Stimulated activated CD8-positive, alpha-beta memory T cell treated with anti-CD3 and anti-CD28 coated beads, Interleukin-15, amount 100 ng/mL, for 1 hour (primary cell): ENCODE measurements around the gene LRRC53.

Experiments used
- DNase-seq: peaks from one replicate; pipeline ENCODE4 v3.0.0-alpha.2; 2020; ENCODE audit warnings: low read depth

Gene LRRC53

DNA sequence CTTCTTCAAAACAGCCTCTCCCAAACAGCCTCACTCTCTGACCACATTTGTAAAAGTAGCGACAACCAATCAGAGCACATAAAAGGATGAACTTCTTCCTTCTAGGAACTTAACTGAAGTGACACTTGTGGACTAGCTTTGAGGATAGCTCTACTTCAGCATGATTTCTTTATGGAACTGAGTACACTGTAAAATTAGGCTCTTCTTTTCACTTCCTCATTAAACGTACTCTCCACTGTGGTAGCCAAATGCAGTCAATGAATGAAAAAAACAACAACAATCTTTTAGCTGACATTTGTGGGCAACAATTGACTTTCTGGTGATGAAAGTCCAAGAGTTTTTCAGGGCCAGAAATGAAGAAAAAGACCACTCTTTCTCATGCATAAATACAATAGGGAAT, 9.6 kb downstream of the LRRC53 start:
- DNase-seq = no peak

DNA sequence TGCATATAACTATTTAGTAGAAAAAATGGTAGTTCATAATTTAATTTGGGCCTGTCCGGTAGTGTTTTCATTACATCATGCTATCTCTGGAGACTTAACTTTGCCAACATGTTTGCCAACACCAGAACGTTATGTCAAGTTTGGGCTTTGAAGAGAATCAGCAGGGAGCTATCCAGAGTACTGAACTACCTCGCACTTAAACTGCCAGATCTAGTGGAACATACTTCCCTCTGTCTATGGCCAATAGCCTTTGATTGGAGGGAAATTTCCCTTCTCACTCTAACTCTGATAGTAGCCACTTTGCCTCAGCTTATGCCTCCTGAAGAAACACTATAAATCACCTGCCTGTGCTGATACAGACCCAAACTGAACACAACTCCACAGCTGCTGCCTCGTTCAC, 10.0 kb downstream of the LRRC53 start:
- no peak for DNase-seq

DNA sequence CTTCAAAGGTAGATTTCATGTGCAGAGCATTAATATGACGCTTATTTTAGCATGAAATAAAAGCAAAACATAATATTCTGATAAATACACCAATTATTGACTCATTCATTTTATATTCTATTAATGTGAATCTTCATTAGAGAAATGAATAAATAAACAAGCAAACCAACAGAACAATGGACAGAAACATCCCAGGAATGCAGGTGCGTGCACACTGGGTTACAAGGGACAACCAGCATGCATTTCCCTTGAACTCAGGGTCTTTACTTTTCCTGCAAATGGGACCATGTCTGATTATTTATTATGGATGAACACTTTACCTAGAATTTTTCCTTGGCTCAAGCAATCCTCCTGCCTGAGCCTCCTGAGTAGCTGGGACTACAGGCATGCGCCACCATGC, 13.5 kb downstream of the LRRC53 start:
- no peak for DNase-seq

DNA sequence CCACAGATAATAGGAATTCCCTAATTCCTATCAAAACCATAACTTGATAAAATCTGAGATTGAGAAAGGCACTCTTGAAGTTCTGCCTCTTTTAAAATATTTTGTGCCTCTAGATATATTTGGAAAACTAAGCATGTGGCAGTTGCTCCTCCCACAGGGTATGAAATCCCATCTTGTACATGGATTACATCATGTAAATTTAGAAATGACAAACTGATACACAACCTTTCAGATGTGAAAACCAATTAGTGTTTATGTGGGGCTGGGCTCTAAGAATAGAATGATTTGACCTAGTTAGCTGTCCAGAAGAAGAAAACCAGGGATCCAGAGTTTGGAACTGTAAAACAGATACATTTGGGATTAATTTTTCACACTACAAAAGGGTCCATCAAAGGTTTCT, 15.7 kb downstream of the LRRC53 start:
- no peak for DNase-seq

DNA sequence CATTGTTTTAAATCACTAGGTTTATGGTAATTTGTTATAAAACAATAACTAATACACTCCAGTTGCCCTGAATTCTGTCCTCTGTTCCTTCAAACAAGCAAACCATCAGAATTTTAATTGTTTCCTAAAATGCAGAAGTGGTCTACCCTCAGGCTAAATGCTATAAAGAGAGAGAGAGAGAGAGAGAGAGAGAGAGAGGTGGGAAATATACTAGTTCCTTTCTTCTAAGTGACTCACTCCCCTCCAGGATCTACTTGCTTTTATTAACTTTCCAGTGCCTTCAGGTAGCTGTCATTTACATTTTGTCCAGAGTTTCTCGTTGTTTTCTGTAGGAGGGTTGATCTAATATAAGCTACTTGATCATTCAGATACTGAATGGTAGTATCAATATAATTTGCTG, 26.4 kb downstream of the LRRC53 start:
- no peak for DNase-seq

DNA sequence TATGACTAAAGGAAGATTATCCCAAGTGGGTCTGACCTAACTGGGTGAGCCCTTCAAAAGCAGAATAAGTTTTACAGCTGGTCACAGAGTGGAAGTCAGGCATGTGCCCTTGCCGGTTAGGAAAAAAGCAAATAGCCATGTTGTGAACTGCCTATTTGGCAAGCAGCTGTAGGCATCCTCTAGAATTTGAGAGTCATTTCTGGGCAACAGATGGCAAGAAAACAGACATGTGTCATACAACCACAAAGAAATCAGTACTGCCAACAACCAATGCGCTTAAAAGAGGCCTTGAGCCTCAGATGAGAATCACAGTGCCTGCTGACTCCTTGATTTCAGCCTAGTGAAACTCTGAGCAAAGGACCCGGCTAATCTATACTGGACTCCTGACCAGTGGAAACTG, 26.8 kb downstream of the LRRC53 start:
- DNase-seq = no peak

DNA sequence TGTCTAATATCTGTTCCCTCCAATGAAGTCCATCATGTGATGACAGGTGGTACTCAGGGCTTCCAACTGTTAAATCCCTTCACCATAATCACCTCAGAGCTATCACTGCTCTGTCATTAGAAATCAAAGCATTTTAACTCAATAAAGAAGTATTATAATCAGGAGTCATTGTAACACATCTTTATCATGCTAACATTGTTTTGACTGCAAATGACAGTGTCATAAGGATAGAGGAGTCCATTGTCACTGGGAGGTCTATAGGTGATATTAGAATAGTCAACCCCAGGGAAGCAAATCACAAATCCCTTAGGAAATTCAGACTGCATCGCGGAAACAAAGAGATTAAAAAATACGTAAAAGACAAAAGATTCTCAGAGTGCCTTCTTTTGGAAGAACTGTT, 30.8 kb downstream of the LRRC53 start:
- DNase-seq = no peak

DNA sequence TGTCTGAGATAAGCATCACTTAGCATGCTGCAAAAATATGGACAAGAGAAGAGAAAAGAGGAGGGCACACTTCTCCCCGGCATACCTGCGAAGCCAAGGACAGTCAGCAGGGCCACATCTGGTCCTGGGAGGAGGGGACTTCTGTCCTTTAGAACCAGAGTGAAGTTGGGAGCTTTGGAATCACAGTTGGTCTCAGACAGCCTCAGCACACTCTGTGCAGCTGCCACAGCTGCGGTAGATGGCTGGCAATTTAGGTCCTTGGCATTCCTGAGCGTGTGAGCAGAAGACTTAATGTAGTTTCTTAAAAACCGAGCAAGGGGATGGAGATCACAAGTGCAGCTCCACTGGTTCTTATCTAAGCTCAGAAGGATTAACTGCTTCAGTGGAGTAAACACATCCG, 32.3 kb downstream of the LRRC53 start:
- no peak for DNase-seq

DNA sequence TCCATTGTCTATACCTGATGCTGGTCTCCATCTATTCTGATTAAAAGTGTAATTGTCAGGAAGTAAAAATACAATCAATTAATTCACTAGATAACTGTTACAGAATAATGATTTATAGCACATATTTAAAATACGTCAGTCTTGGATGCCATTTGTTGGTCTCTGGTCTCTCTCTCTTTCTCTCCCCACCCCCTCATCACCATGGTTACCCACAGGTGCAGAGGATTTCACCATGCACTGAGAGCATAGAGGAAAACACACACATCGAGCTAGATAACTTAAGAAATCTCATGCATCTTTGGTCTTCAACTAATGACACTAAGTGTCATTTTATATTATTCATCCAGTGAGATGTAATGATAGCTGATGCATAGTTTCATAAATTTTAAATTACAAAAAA, 33.4 kb downstream of the LRRC53 start:
- no peak for DNase-seq

DNA sequence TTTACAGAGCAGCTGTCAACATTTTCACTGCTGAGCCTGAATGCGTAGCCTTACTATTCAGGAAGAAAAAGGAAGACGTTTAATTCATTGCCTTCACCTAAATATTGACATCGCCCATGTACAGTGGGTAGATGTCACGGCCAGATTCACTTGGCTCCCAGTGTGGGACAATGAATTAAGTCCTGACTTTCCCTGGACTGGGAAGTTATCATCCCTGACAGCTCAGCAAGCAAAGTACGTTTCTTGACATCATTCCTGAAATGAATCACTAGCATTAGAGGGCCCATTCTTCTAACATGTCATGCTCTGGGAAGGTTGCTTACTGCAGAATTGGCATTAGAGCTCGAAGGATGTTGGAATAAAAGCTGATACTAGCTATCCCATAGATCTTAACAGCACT, 37.8 kb downstream of the LRRC53 start:
- no peak for DNase-seq

DNA sequence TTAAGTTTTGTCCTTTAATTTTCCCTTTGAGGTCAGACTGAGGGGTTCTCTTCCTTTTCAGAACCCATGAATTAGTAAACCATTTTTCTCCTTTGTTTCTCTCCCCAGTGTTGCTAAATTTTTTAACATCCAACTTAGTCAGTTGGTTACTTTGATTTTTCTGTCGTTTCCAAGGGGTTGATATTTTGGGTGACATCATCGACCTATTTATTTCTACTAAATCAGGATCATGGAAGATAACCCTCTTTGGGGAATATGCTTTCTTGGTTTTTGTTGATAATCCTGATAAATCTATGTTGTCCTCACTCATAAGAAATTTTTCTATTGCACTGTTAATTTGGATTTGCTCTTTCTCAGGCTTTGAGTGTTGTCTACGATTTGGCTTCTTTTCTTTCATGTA, 40.9 kb downstream of the LRRC53 start:
- DNase-seq = no peak

DNA sequence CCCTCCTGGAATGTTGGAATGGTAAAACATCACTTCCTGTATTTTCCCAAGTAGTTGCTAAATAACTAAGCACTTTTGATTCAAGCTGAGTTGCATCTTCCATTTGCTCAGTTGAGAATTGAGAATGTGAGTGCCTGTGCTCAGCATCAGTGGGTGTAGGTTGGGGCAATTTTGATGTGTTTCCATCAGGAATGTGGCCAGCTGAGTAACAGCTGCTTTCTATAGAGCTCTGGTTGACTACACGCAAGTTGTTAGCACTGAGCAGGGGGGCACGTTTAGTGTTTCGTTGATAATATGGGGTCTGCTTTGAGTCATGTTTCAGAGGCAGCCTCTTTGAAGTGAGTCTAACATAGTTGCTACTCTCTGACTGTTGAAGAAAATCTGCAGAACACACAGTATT, 41.5 kb downstream of the LRRC53 start:
- no peak for DNase-seq

DNA sequence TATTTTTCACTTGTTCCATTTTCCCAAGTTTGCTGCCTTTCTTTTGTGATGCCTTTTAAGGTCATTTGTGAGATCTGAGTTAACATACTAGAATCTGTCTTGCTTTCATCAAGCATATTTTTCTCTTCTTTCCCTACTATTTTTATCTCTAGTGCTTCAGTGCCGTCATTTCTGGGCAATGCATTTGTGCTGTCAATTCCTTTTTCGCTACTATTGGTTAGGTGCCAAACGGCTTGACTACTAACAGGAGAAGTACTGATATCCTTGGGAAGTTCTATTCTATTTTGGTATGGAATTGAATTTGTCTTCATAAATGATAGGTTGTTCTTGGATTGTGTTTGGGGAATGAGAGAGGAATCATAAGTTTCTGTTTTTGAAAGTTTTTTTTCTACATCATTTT, 42.2 kb downstream of the LRRC53 start:
- DNase-seq = no peak

DNA sequence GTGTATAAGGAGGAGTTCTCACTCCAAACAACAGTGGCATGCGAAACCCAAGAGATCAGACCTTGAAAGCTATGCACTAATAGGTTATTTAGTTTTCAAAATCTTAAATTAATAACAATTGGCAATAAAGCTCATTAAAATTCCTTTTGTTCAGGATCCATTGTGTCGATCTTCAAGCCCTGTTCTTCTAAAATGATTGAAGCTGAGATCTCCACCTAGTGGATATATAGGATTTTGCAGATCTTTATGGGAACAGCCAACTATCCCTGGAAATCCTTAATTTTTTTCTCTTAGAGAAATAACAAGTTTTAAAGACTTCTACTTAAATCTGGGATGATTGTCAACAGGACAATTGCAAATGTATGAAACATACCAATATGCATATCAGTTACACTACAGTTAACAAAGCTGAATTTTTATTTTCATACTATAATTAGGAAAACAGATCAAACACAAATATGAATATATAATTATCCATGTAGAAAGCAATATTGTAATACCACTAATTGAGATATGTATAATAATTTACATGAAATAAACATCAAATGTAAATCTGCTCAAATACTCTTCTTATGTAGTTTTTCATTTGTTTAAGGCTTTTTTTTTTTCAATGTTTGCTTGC, 43.3 kb downstream of the LRRC53 start:
- no peak for DNase-seq

DNA sequence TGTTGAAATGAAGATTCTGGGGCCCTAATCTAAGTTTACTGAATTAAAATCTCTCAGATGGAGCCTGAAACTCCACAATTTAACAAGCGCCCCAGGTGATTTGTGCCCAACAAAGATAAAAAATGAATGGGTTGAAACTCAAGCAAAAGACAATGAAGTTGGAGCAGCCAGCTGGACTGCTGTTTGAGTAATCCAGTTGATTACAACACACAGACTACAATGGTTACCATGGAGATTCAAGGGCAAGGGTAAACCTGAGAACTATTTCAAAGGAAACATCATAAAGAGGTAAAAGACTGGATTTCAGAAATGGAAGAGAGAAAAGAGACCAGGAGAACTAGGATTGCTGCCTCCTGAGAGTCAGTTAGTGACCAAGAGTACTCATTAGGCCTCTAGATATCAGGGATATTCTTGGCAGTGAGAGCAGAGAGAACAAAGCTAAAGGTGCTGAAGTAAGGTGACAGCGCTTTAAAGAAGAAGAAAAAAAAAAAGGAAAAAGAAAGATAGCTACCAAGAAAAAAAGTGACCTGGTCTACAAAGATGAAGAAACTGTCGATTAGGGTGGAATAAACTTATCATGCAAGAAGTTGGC, 44.5 kb downstream of the LRRC53 start:
- no peak for DNase-seq

DNA sequence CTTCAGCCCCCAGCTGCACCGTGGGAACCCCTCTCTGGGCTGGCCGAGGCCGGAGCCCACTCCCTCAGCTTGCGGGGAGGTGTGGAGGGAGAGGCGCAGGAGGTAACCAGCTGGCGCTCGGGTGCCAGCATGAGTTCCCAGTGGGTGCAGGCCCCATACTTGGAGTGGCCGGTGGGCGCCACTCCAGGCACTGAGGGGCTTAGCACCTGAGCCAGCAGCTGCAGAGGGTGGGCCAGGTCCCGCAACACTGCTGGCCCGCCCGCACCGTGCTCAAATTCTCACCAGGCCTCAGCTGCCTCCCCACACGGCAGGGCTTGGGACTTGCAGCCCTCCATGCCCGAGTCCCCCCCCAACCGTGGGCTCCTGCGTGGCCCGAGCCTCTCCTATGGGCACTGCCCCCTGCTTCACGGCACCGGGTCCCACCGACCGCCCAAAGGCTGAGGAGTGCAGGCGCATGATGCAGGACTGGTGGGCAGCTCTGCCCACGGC, 47.2 kb downstream of the LRRC53 start:
- no peak for DNase-seq

DNA sequence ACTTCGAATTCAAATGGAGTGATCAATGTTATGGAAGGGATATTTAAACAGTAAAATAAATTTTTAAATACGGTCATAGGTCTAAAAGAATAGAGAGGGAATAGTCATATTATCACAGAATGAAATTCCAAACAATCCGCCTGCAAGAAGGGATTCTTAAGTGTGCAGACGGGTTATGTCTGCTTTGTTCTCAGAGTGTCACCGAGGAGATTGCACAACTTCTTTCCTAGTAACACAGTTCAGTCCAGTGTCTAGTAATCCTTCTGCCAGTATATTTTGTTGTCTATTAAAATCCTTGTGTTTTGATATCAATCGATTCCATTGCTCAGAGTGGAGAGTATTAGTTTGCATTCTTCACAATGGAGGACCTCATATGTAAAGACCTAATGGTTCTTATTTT, 48.4 kb downstream of the LRRC53 start:
- no peak for DNase-seq

DNA sequence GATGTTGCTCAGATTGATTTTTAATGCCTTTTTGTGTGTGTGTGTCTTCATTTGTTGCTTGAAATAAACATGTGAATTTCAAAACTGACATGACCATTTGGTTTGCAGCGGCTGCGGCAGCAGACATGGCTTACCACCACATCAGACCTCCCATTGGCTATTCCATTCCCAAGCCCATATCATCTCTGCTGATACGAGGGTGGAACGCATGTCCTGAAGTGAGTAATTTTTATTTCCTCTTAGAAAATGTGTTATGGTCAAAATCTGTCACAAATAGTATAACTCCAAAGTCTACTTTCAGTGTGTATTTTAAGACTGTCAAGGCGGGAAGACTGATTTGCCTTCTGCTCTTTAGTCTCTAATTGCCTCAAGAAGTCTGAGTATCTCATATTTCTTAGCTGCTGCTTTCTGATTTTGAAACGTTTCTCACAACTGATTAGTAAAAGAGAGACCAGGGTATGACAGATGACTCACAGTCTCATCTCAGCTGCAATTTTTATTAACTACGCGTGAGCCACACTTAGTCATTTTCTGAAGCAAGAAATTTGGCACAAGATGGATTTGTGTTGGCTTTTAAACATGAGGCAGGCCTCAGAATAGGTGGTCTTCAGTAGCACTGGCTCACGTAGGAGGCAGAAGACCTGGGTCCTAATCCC, 49.0 kb downstream of the LRRC53 start:
- DNase-seq = no peak

DNA sequence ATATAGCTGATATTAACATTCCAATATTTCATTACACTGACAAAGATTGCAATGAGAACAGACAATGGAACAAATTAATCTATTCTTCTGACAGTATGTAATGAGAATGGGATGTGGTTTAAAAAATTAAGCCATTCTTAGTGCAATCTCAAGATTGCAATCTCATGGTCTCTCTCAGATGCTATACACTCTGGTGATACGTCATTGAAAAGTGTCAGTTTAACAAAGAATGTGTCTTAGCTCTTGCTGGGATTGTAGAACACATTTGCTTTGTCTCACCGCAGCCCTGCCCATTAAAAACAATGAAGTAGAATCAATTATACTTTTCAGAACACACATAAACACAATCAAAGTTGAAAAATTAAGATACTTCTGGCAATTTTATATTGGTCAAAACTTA, 55.2 kb downstream of the LRRC53 start:
- no peak for DNase-seq

DNA sequence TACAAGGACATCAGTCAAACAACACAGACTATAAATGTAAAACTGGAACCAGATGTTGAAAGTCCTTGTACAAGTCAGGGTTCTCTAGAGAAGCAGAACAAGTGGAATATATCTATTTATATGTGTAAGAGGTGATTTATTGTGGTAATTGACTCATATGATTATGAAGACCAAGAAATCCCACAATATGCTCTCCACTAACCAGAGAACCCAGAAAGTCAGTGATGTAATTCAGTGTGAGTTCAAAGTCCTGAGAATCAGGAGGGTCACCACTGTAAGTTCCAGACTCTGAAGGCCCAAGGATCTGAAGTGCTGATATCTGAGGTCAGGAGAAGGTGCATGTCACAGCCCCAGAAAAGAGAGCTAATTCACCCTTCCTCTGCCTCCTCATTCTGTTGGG, 57.0 kb downstream of the LRRC53 start:
- DNase-seq = no peak

DNA sequence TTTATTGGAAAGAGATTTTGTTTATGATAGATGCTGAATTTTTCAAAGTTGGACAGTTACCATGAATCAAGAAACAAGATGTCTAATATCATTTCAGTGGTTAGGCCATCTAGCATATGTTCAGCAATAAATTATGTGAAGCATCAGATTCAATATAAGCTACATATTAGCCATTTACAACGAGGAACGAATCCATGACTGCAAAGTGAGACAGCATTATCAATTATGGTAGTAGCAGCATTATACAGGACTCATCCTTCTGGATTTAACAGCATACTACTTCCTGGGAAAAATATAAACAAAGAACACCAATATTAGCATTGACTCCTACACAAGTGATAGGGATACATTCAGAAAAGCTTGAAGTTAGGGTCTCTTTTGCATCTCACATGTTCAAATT, 59.1 kb downstream of the LRRC53 start:
- no peak for DNase-seq

DNA sequence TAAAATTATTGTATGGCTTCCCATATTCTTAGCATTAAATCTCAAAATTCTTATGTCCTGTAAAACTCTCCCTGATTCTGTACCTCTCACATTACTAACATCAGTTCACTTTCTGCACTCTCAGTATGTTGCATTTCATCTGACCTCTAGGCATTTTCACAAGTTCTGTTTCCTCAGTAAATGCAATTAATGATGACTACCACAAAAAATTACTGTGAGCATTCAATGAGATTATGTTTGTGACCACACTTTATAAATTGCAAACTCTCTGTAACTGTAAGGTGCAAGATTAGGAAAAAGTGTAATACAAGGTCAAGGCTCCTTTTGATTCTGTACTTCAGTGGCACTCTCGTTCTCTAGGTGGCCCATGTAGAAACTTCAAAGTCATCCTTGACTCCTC, 60.4 kb downstream of the LRRC53 start:
- DNase-seq = no peak

DNA sequence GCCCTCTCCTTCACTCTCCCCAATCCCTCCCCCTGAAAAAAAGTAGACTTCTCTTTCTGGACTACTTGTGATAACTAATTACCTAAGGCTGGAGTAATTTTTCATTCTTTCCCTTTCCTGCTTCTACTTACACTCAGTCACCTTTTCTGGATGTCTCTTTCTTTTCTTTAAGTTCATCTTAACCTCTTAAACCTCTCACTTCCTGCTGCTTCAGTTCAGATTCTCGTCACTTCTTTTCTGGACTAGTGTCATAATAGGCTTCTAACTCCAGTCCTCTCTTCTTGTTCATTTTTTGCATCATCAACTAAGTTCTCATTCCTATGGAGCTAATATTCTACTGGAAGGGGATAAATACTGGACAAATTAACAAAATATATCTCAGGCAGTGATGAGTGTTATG, 75.4 kb downstream of the LRRC53 start:
- DNase-seq = no peak

DNA sequence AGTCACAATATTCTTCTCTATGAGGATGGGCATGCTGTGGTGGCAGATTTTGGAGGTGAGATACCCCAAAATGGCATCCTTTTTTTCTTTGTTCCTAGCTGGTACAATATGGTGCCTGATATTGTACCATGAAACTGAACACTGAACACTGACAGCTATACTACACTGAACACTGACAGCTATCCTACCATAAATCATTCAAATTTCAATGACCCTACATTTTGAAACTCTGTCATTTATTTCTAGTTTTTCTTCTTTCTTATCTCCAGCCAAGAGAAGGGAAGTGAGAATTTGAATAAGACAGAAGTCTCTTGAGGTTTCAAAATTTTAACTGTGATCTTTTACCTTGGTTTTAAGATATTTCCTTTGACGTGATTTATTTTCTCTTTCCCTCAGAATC, 76.3 kb downstream of the LRRC53 start:
- DNase-seq = no peak
